ENCODE data around the gene CADPS2.
"Not testable (repeated sequence)": the region's sequence is repeated elsewhere in the genome, so short reads cannot be mapped to it uniquely, and the experiment has no call there.

Gene CADPS2

GRCh38 chr7:122849957-122850328 is 36.3 kb downstream of the CADPS2 start:
- DNase-seq (ENCODE audit: low read depth): no peak

DNA sequence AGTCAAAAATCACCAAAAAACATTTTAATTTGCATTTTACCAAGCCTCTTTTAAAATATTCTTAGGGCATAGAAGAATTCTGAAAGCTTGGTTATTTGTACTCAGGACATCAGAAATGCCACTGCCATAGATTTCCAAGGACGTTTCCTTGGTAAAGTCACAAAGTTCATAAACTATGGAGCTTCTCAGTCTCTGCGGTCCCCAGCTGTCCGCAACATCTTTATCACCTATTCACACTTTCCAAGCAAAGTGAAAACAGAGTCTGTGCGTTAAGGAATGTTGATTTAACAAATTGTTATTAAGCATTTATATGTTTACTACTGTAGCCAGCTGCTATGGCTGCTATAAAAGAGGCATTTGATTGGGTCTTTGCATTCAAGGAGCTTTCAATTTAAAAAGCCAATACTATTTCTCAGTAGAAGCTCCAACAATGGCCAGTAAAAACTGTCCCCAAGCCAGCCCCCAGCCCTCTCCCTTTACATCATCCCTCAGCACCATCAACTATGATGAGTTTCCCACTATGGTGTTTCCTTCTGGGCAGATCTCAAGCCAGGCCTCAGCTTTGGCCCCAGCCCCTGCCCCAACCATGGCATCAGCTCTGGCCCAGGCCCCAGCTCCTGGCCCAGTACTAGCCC is 36.8 kb downstream of the CADPS2 start:
- DNase-seq (ENCODE audit: low read depth): no peak

GRCh38 chr7:122847871-122848473 is 38.3 kb downstream of the CADPS2 start:
- DNase-seq (ENCODE audit: low read depth): no peak

- no peak for DNase-seq (ENCODE audit: low read depth)
Observed at GRCh38 chr7:122846591-122846990, 39.7 kb downstream of the CADPS2 start.

DNA sequence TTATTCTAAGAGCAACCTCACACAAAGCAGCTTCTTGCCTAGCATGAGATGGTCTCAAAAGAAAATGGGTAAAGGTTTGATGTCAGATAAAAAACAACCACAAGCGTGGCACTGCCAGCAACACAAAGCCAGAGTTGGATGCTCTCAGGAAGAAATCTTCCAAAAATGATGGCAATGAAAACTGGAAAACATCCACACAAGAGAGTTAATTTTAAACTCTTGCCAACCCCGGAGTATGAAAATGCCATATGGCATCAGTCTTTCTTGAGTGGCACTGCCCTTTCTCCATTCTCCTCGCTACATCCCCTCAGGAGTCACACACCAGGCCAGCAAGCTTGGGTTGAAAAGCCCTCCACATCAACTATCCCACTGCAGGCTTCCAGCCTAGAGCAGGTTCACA is 41.0 kb downstream of the CADPS2 start:
- DNase-seq (ENCODE audit: low read depth): no peak

DNA sequence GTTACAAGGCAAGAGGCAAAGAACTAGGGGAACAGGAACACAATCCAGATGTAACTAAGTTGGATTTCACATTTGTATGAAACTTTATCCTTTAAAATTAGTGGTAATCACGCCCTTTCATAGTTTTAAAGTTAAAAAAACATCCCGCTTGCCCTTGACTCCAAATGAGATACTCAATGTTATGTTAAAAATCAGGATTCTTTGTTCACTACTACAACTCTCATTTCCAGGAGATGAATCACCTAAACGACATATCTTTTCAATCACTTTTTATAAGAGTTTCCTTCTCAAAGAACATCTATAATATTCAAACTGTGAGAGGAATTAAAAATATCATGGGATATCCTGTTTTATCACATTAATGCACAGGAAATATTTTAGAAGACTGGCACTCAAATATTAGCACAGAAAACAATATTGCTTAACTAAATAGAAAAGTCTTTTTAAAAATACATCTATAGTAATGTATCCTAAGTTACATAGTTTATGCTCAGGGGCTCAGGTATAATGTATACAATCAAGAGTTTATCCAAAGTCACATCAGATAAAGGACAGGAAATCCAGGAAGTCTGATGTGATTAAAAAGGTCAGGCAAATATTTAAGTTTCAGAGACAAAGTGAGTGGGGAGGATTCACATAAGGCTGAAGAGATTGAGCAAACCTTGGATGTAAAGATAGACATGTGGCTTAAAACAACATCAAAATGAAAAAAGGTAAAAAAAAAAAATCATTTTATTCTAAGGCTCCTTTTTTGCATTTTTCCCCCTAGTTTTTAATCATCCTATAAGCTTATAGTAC is 41.9 kb downstream of the CADPS2 start:
- DNase-seq (ENCODE audit: low read depth): no peak

- DNase-seq (ENCODE audit: low read depth): no peak
Observed at GRCh38 chr7:122842971-122843370, 43.3 kb downstream of the CADPS2 start.

DNA sequence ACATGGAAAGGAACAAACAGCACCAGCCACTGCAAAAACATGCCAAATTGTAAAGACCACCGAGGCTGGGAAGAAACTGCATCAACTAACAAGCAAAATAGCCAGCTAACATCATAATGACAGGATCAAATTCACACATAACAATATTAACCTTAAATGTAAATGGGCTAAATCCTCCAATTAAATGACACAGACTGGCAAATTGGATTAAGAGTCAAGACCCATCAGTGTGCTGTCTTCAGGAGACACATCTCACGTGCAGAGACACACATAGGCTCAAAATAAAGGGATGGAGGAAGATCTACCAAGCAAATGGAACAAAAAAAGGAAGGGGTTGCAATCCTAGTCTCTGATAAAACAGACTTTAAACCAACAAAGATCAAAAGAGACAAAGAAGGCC is 50.0 kb downstream of the CADPS2 start:
- DNase-seq (ENCODE audit: low read depth): not testable (repeated sequence)

- DNase-seq (ENCODE audit: low read depth): not testable (repeated sequence)
Observed at GRCh38 chr7:122834571-122834942, 51.7 kb downstream of the CADPS2 start.

DNA sequence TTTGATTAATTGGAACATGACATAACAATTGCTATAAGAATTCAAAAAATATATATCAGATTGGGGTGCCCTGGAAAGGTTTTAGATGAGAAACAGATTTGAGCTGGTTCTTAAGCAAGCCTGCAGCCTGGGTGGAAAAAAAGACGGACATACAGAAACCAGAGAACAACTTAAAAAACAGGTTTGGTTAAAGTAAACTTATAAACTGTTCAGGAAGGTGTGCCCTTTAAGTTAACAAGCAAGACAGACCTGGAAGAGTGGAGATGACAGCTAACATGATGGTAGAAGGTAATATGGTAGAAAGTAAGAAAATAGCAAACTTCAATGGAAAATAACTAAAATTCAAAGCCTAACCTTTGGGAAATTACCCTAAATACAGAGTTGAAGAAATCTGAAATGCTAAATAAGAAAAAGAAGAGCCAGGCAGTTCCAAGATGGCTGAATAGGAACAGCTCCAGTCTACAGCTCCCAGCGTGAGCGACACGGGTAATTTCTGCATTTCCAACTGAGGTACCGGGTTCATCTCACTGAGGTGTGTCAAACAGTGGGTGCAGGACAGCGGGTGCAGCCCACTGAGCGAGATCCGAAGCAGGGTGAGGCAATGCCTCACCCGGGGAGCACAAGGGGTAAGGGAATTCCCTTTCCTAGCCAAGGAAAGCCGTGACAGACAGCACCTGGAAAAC is 52.2 kb downstream of the CADPS2 start:
- DNase-seq (ENCODE audit: low read depth): no peak

DNA sequence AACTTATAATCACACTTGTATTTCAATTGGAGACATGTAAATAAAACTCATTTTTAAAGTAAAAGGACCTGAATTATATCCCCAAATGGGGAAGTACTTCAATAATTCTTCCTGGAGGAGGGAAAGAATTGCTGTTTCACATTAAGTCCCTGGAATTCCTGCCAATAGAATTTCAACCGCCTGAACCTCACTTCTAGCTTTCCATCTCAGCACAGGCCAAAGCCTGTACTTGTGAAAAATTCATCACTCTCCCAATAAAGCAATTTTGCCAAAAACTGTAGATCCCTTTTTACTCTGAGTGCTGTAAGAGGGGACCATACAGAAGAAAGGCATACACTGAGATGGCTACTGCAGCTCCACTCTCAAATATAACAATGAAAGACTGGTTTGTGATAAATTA is 54.8 kb downstream of the CADPS2 start:
- DNase-seq (ENCODE audit: low read depth): no peak

- no peak for DNase-seq (ENCODE audit: low read depth)
Observed at GRCh38 chr7:122829962-122830361, 56.3 kb downstream of the CADPS2 start.

GRCh38 chr7:122827763-122828162 is 58.5 kb downstream of the CADPS2 start:
- DNase-seq (ENCODE audit: low read depth): no peak

- DNase-seq (ENCODE audit: low read depth): no peak
Observed at GRCh38 chr7:122813845-122814244, 72.4 kb downstream of the CADPS2 start.

GRCh38 chr7:122803851-122804250 is 82.4 kb downstream of the CADPS2 start:
- DNase-seq (ENCODE audit: low read depth): no peak

GRCh38 chr7:122803323-122803722 is 82.9 kb downstream of the CADPS2 start:
- no peak for DNase-seq (ENCODE audit: low read depth)

- no peak for DNase-seq (ENCODE audit: low read depth)
Observed at GRCh38 chr7:122802301-122802751, 83.9 kb downstream of the CADPS2 start.

- DNase-seq (ENCODE audit: low read depth): no peak
Observed at GRCh38 chr7:122791959-122792545, 94.2 kb downstream of the CADPS2 start.

DNA sequence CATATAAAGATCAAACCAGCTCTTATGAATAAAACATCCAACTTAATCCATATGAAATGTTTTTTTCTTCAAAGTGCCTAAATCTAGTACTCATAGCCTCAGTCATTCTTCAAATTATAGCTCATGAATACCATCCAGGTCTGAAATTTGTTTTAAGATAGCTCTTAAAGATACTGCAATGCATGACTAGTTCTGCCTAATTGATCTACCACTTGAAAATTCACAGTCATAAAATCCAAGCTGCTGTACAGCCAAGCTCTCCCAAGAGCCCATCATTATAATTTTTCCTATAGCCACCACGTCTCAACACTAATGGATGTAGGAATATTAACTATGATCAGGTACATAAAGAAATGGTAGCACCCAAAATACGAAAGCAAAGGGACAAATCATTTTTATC is 95.7 kb downstream of the CADPS2 start:
- no peak for DNase-seq (ENCODE audit: low read depth)

GRCh38 chr7:122790132-122790531 is 96.1 kb downstream of the CADPS2 start:
- DNase-seq (ENCODE audit: low read depth): no peak

- no peak for DNase-seq (ENCODE audit: low read depth)
Observed at GRCh38 chr7:122789156-122789555, 97.1 kb downstream of the CADPS2 start.

GRCh38 chr7:122770686-122771335 is 115.4 kb downstream of the CADPS2 start:
- no peak for DNase-seq (ENCODE audit: low read depth)
